GM12878 (cell line): ENCODE measurements around the gene HSPB7. TPM values are rescaled to one million over a fixed set of nuclear protein-coding genes. Genes with fewer than 3 reads are reported as not detected.

Experiments
- ATAC-seq: fragments of 200-7000 bp; cut with Tn5 transposase; 3 replicates; pipeline ENCODE4 v1.9.1; 2020; ENCODE audit warnings: mild to moderate bottlenecking, moderate library complexity
- BruUV-seq: library from RNA; stranded (reverse); fragments of 400-500 nt; replicated peaks from 2 replicates; lab custom pipeline; 2021; lab: Mats Ljungman, UMichigan
- CTCF ChIA-PET: fragments of 300-600 bp; sonication (Branson Sonifier 250); formaldehyde crosslinking; extraction: SDS; loops from one replicate; lab custom pipeline; 2021; ENCODE audit warnings: inconsistent platforms; lab: Yijun Ruan, JAX
- POLR2A ChIA-PET: fragments of 350-600 bp; formaldehyde crosslinking; extraction: SDS; loops from one replicate; lab custom pipeline; 2021; ENCODE audit warnings: inconsistent platforms; lab: Charles Lee
- RAD21 ChIA-PET: fragments of 300-600 bp; sonication (Branson Sonifier 250); formaldehyde crosslinking; loops from one replicate; lab custom pipeline; 2023; ENCODE audit warnings: antibody characterized with exemption; ENCODE audit not compliant: unreplicated experiment; lab: Charles Lee
- SMC1A ChIA-PET: fragments of 300-600 bp; sonication (Branson Sonifier 250); formaldehyde crosslinking; loops from one replicate; lab custom pipeline; 2023; ENCODE audit not compliant: unreplicated experiment, uncharacterized antibody; lab: Charles Lee
- DNase-seq: peaks from one replicate; pipeline ENCODE4 v3.0.0-alpha.2; 2011; ENCODE audit warnings: low read depth, low spot score
- FAIRE-seq: peaks from 3 replicates; lab custom pipeline; 2011; peaks lifted over from hg19 to GRCh38; lab: Jason Lieb, UNC
- H2AFZ ChIP-seq: 2 replicates; pipeline ENCODE4 v1.6.0; 2011; ENCODE audit warnings: low read depth, low read length, control low read depth; ENCODE audit not compliant: control insufficient read depth
- H3K27ac ChIP-seq: 2 replicates; pipeline ENCODE4 v1.5.1; 2011; ENCODE audit warnings: control low read depth; ENCODE audit not compliant: control insufficient read depth, insufficient read depth
- H3K27me3 ChIP-seq, 2 experiments: replicated peaks in 1 of 2; 2 replicates each; pipeline versions ENCODE4 v1.6.0 to v1.6.1; 2011; ENCODE audit warnings: low read length in 1 of 2; ENCODE audit not compliant: control insufficient read depth in 2 of 2, insufficient read depth in 2 of 2
- H3K36me3 ChIP-seq, 2 experiments: 2 replicates each; pipeline ENCODE4 v1.5.1; 2011; ENCODE audit warnings: low read length in 1 of 2; ENCODE audit not compliant: control insufficient read depth in 2 of 2, insufficient read depth in 2 of 2
- H3K4me1 ChIP-seq: 2 replicates; pipeline ENCODE4 v1.6.1; 2011; ENCODE audit warnings: mild to moderate bottlenecking, low read length, moderate library complexity, mixed read lengths; ENCODE audit not compliant: control insufficient read depth, insufficient read depth
- H3K4me2 ChIP-seq: 2 replicates; pipeline ENCODE4 v1.6.0; 2011; ENCODE audit warnings: control low read depth; ENCODE audit not compliant: control insufficient read depth, insufficient read depth
- H3K4me3 ChIP-seq: fragments of 200-600 bp; sonication (generic); 2 replicates; pipeline ENCODE4 v1.5.1; 2016
- H3K79me2 ChIP-seq: 2 replicates; pipeline ENCODE4 v1.6.0; 2011; ENCODE audit warnings: low read length; ENCODE audit not compliant: control insufficient read depth, insufficient read depth
- H3K9ac ChIP-seq: 2 replicates; pipeline ENCODE4 v1.8.0; 2011; ENCODE audit warnings: low read length, control low read depth, mixed read lengths; ENCODE audit not compliant: control insufficient read depth, insufficient read depth
- H3K9me3 ChIP-seq: replicated peaks from 3 replicates; pipeline ENCODE4 v1.5.1; 2011; ENCODE audit warnings: mild to moderate bottlenecking, low read length; ENCODE audit not compliant: control insufficient read depth, insufficient read depth
- H4K20me1 ChIP-seq: 2 replicates; pipeline ENCODE4 v1.6.0; 2011; ENCODE audit not compliant: control insufficient read depth, insufficient read depth
- BCL11A ChIP-seq: IDR thresholded peaks from 2 replicates; pipeline ENCODE4 v1.6.1; 2011; ENCODE audit warnings: low read depth, low read length
- POLR2A ChIP-seq: IDR thresholded peaks from 2 replicates; pipeline ENCODE4 v1.6.1; 2011; ENCODE audit warnings: low read depth, mild to moderate bottlenecking, low read length
- TCF12 ChIP-seq: IDR thresholded peaks from 2 replicates; pipeline ENCODE4 v1.6.1; 2011; ENCODE audit warnings: low read depth, mild to moderate bottlenecking, low read length
- TCF3 ChIP-seq: IDR thresholded peaks from 2 replicates; pipeline ENCODE4 v1.6.1; 2012; ENCODE audit warnings: low read depth, mild to moderate bottlenecking, low read length, borderline replicate concordance; ENCODE audit not compliant: insufficient read depth
- YBX1 ChIP-seq: fragments of 450-650 bp; IDR thresholded peaks from 2 replicates; pipeline ENCODE4 v1.6.1; 2016; ENCODE audit warnings: antibody characterized with exemption
- ZBTB4 ChIP-seq: fragments of 450-650 bp; formaldehyde crosslinking; IDR thresholded peaks from 2 replicates; pipeline ENCODE4 v1.4.0; 2022; ENCODE audit warnings: mild to moderate bottlenecking, moderate library complexity
- ZNF384 ChIP-seq: IDR thresholded peaks from 2 replicates; pipeline ENCODE4 v1.6.1; 2012; ENCODE audit warnings: low read depth, mild to moderate bottlenecking, low read length, improper control_type of control experiment, borderline replicate concordance
- WGBS: methylation state at CpG from one replicate; pipeline ENCODE4 v1.1.6; 2016; ENCODE audit warnings: low lambda C conversion rate; ENCODE audit not compliant: insufficient replicate concordance, insufficient coverage; ENCODE audit errors: missing lambda C conversion rate; 5-methylcytosine and 5-hydroxymethylcytosine counted together
- in situ Hi-C: fragments of 300-500 bp; cut with MboI; formaldehyde crosslinking; loops from 9 replicates; pipeline ENCODE4 v1.14.3; 2018; ENCODE audit warnings: mixed read lengths
- intact Hi-C: fragments of 100-400 bp; cut with micrococcal nuclease; formaldehyde crosslinking; loops from one replicate; pipeline ENCODE4 v1.14.2; 2022; ENCODE audit not compliant: unreplicated experiment
- polyA plus RNA-seq, 11 experiments: library from polyadenylated mRNA; depleted of rRNA in 4 of 11; unstranded in 6 of 11; stranded (reverse) in 5 of 11; fragments of >200 nt; fragmentation: Nextera tagmentation in 4 of 11; fragmentation: Illumina TruSeq in 1 of 11; extraction: Ambion mirVana in 4 of 11; extraction: Trizol in 1 of 11; gene quantifications; 1 replicate in 1 of 11; 2 replicates in 10 of 11; pipeline versions ENCODE4 v1.2.1 to v1.2.3, GENCODE V29; 2011 to 2016; ENCODE audit warnings: inconsistent platforms in 2 of 11, missing spikeins in 2 of 11, low read depth in 1 of 11
- total RNA-seq, 4 experiments: library from RNA; depleted of rRNA in 3 of 4; stranded (reverse); fragments of >200 nt in 3 of 4; fragmentation: Illumina TruSeq in 1 of 4; extraction: Trizol in 1 of 4; gene quantifications; 2 replicates each; pipeline versions ENCODE4 v1.2.1 to v1.2.3, GENCODE V29; 2013 to 2021

HSPB7 gene
- total and polyA plus RNA-seq, 10 of the 15 experiments (the other 5 are each of a cell fraction or from before 2014, with no cell fraction given), result 0.34 TPM; not detected in 9

DNA sequence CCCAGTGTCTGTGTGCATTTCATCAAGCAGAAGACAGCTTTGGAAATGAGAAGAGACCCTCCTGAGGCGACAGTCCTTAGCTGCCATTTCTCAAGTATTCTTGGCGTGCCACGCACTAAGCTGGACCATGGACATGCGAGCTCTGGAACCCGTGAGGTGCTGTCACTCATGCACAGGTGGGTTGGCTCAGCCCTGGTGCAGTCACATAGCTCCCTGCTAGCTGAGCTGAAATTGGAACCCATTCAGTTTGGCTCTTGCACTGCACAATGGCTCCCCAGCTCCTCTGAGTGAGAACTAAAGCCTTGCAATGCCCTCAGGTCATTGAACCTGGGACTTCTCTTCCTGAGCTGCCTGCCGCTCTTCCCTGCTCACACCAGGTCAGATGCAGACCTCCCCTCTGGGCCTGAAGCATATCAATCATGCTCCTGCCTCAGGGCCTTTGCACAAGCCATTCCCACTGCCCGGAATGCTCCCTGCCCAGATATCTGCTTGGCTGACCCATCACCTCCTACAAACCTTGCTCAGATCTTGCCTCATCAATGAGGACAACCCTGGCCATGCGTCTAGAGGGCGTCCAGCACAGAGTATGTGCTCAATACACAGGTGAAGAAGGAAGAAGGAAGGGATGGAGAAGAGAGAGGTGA lies 20.1 kb downstream of the HSPB7 start:
- ATAC-seq, result no peak
- 38% methylated on average over 9 of the region's 9 CpGs for WGBS
- Histone ChIP-seq H3K9me3 (no peaks in the 10 kb centered on the region), H3K27me3 (no peaks in the 10 kb centered on the region), H2AFZ (no peak overlapping the region), H3K4me3 (no peak overlapping the region), H3K4me1 (no peaks in the 10 kb centered on the region), H3K4me2 (no peak overlapping the region), H4K20me1 (no peaks in the 10 kb centered on the region; the same call in 1 of the 2 replicates), H3K79me2 (no peaks in the 10 kb centered on the region), H3K9ac (no peak overlapping the region), H3K36me3 (no peaks in the 10 kb centered on the region), H3K27ac (no peak overlapping the region)
- CTCF ChIA-PET, result interaction anchor here (0.9 to 2.1 kb wide), 6 partner anchors 10 to 206 kb away, joined by 3 to 8 read pairs (median 5); no protein-coding TSS in a partner anchor
- intact Hi-C loops, result no loop called here
- RAD21 ChIA-PET, result interaction anchor here (1.3 to 1.6 kb wide), 2 partner anchors 10 to 182 kb away, joined by 3 to 5 read pairs; no protein-coding TSS in a partner anchor
- POLR2A ChIA-PET, result interaction anchor here (0.5 to 0.7 kb wide), 3 partner anchors 22 to 197 kb away, joined by 3 to 5 read pairs (median 3); no protein-coding TSS in a partner anchor
- in situ Hi-C loops, result no loop called here
- SMC1A ChIA-PET, result interaction anchor here (0.5 to 2.4 kb wide), 7 partner anchors 8 to 204 kb away, joined by 3 to 8 read pairs (median 4); no protein-coding TSS in a partner anchor
- no peak for FAIRE-seq
- no TSS peak for BruUV-seq
- TF ChIP-seq ZNF384 (no peak), BCL11A (no peak), TCF12 (no peak), TCF3 (no peak), POLR2A (no peak), ZBTB4 (CRISPR knock-in tag) (no peak), YBX1 (no peak)
- DNase-seq, result no peak
